Endothelial cell of umbilical vein (primary cell): Measurements from ENCODE around the gene GLCE. TPM values are rescaled to one million over a fixed set of nuclear protein-coding genes. Genes with fewer than 3 reads are reported as not detected.

Source experiments
- BruUV-seq: library from RNA; stranded (reverse); fragments of 400-500 nt; replicated peaks from 2 replicates; lab custom pipeline; 2021; lab: Mats Ljungman, UMichigan
- CTCF ChIA-PET: fragments of 300-600, 350-600 bp; sonication (Branson Sonifier 250); formaldehyde crosslinking; loops from one replicate; lab custom pipeline; 2021; ENCODE audit warnings: antibody characterized with exemption, inconsistent platforms; lab: Charles Lee
- POLR2A ChIA-PET: fragments of 300-600, 350-600 bp; sonication (Branson Sonifier 250); formaldehyde crosslinking; loops from one replicate; lab custom pipeline; 2021; ENCODE audit warnings: antibody characterized with exemption, inconsistent platforms; lab: Charles Lee
- DNase-seq: peaks from one replicate; pipeline ENCODE4 v3.0.0-alpha.2; 2011; ENCODE audit warnings: low read depth, low spot score
- FAIRE-seq: peaks from 2 replicates; lab custom pipeline; 2011; peaks lifted over from hg19 to GRCh38; lab: Jason Lieb, UNC
- H2AFZ ChIP-seq: 2 replicates; pipeline ENCODE4 v1.6.0; 2012; ENCODE audit warnings: low read depth, low read length, control low read depth, inconsistent platforms
- H3K27ac ChIP-seq: 2 replicates; pipeline ENCODE4 v1.5.1; 2011; ENCODE audit warnings: low read depth, mild to moderate bottlenecking, control low read depth, low read length, moderate library complexity; ENCODE audit not compliant: insufficient read depth
- H3K27me3 ChIP-seq, 2 experiments: 2 replicates each; pipeline versions ENCODE4 v1.6.0 to v1.6.1; 2011; ENCODE audit warnings: low read length in 2 of 2, mixed read lengths in 1 of 2; ENCODE audit not compliant: control insufficient read depth in 2 of 2, insufficient read depth in 2 of 2
- H3K36me3 ChIP-seq, 2 experiments: 2 replicates in 1 of 2; 3 replicates in 1 of 2; pipeline ENCODE4 v1.5.1; 2011; ENCODE audit warnings: low read length in 2 of 2, mild to moderate bottlenecking in 1 of 2, moderate library complexity in 1 of 2; ENCODE audit not compliant: control insufficient read depth in 2 of 2, insufficient read depth in 2 of 2; ENCODE audit errors: extremely low read depth in 1 of 2
- H3K4me1 ChIP-seq: 3 replicates; pipeline ENCODE4 v1.5.1; 2011; ENCODE audit warnings: mild to moderate bottlenecking, low read length; ENCODE audit not compliant: control insufficient read depth, insufficient read depth; ENCODE audit errors: extremely low read depth
- H3K4me2 ChIP-seq: 2 replicates; pipeline ENCODE4 v1.6.1; 2011; ENCODE audit warnings: low read length, control low read depth, mixed read lengths; ENCODE audit not compliant: insufficient read depth
- H3K4me3 ChIP-seq, 3 experiments: fragments of 200-600 bp in 1 of 3; sonication (generic), shearing (Covaris generic) in 1 of 3; replicated peaks in 1 of 3; 2 replicates each; pipeline ENCODE4 v1.5.1; 2011 to 2016; ENCODE audit warnings: control low read depth in 3 of 3, low read length in 3 of 3, mild to moderate bottlenecking in 2 of 3, inconsistent platforms in 1 of 3, low read depth in 1 of 3, moderate library complexity in 1 of 3; ENCODE audit not compliant: insufficient read depth in 1 of 3
- H3K79me2 ChIP-seq: 2 replicates; pipeline ENCODE4 v1.6.0; 2012; ENCODE audit warnings: low read length, inconsistent platforms; ENCODE audit not compliant: control insufficient read depth, insufficient read depth
- H3K9ac ChIP-seq: replicated peaks from 2 replicates; pipeline ENCODE3; 2011; ENCODE audit warnings: low read length, control low read depth; ENCODE audit not compliant: insufficient read depth; ENCODE audit errors: extremely low read depth
- H3K9me1 ChIP-seq: replicated peaks from 3 replicates; pipeline ENCODE4 v1.6.0; 2011; ENCODE audit warnings: mild to moderate bottlenecking, low read length; ENCODE audit not compliant: control insufficient read depth, insufficient read depth; ENCODE audit errors: extremely low read depth
- H3K9me3 ChIP-seq: replicated peaks from 2 replicates; pipeline ENCODE4 v1.5.1; 2012; ENCODE audit warnings: low read length, inconsistent platforms; ENCODE audit not compliant: control insufficient read depth, insufficient read depth
- H4K20me1 ChIP-seq: replicated peaks from 2 replicates; pipeline ENCODE3; 2011; ENCODE audit warnings: mild to moderate bottlenecking, low read length; ENCODE audit not compliant: control insufficient read depth, insufficient read depth; ENCODE audit errors: extremely low read depth
- EZH2 ChIP-seq: IDR thresholded peaks from 2 replicates; pipeline ENCODE4 v1.6.1; 2012; ENCODE audit warnings: borderline replicate concordance, low read depth, mild to moderate bottlenecking, moderate library complexity, low read length, inconsistent platforms; ENCODE audit not compliant: severe bottlenecking
- FOS ChIP-seq: IDR thresholded peaks from 2 replicates; pipeline ENCODE4 v1.6.1; 2011; ENCODE audit warnings: mild to moderate bottlenecking, low read length, moderate library complexity, borderline replicate concordance; ENCODE audit not compliant: insufficient read depth
- GATA2 ChIP-seq: IDR thresholded peaks from 2 replicates; pipeline ENCODE4 v1.7.0; 2011; ENCODE audit warnings: low read depth, mild to moderate bottlenecking, moderate library complexity, mixed read lengths, low read length; ENCODE audit not compliant: insufficient read length, insufficient read depth
- JUN ChIP-seq: IDR thresholded peaks from 2 replicates; pipeline ENCODE4 v1.6.1; 2011; ENCODE audit warnings: borderline replicate concordance, low read depth; ENCODE audit not compliant: insufficient read length, insufficient read depth
- MYC ChIP-seq: IDR thresholded peaks from one replicate; pipeline ENCODE4 v1.6.1; 2011; ENCODE audit warnings: mild to moderate bottlenecking, low read depth, low read length
- POLR2A ChIP-seq: IDR thresholded peaks from 2 replicates; pipeline ENCODE4 v1.6.1; 2012; ENCODE audit warnings: low read depth, mild to moderate bottlenecking, control low read depth, low read length
- POLR2AphosphoS5 ChIP-seq: IDR thresholded peaks from 2 replicates; pipeline ENCODE4 v1.6.1; 2012; ENCODE audit warnings: low read depth, mild to moderate bottlenecking, control low read depth, low read length, moderate library complexity; ENCODE audit not compliant: insufficient read depth
- dilution Hi-C: fragments of 300-500 bp; cut with MboI; formaldehyde crosslinking; loops from one replicate; pipeline ENCODE4 v1.15.0; 2019; ENCODE audit warnings: low sequenced_read_pairs; ENCODE audit not compliant: extremely low pct_ligation_motif_present
- intact Hi-C: fragments of 100-400 bp; cut with micrococcal nuclease; formaldehyde crosslinking; loops from one replicate; pipeline ENCODE4 v1.10.0; 2022
- polyA plus RNA-seq, 4 experiments: library from polyadenylated mRNA; depleted of rRNA in 3 of 4; stranded (reverse) in 3 of 4; unstranded in 1 of 4; fragments of >200 nt; gene quantifications; 2 replicates each; pipeline versions ENCODE4 v1.2.1 to v1.2.3, GENCODE V29; 2011 to 2012; ENCODE audit warnings: missing spikeins in 1 of 4
- total RNA-seq: library from RNA; stranded (reverse); gene quantifications from 2 replicates; pipeline ENCODE4 v1.2.3, GENCODE V29; 2021
- TF ChIP-seq, protein P1 (sequence below): IDR thresholded peaks from 2 replicates; pipeline ENCODE4 v1.6.1; 2011; ENCODE audit not compliant: insufficient read depth, insufficient read length
- TF ChIP-seq, protein P2 (sequence below), 2 donors: IDR thresholded peaks; 1 replicate in 1 of 2; 2 replicates in 1 of 2; pipeline ENCODE4 v1.5.1; 2011; ENCODE audit warnings: low read length in 2 of 2, mild to moderate bottlenecking in 2 of 2, moderate library complexity in 2 of 2, control low read depth in 1 of 2, inconsistent platforms in 1 of 2, low read depth in 1 of 2; ENCODE audit not compliant: insufficient read depth in 1 of 2; ENCODE audit errors: extremely low read depth in 1 of 2

Gene GLCE
- total and polyA plus RNA-seq, 2 donors (not counting 3 experiments of a cell fraction or from before 2014, with no cell fraction given) = 48.1 to 86.6 TPM

- intact Hi-C loops = no loop called here
- H3K27me3 ChIP-seq = no peaks in the 10 kb centered on the region
- no peaks in the 10 kb centered on the region for H3K4me1 ChIP-seq
- peaks cover 4 to 8% of the 10 kb centered on the region in 2 experiments for H3K36me3 ChIP-seq
- ChIA-PET CTCF (interaction anchor here (1.0 kb wide), 1 partner anchor 122 kb away, joined by 3 read pairs; no protein-coding TSS in a partner anchor), POLR2A (no interaction called here)
- H3K4me3 ChIP-seq = no peak overlapping the region
- no peak overlapping the region for H2AFZ ChIP-seq
- TF ChIP-seq GATA2 (no peak), JUN (no peak), MYC (no peak), FOS (no peak), POLR2A (no peak), POLR2AphosphoS5 (no peak), EZH2 (no peak)
- TF ChIP-seq, protein P1, sequence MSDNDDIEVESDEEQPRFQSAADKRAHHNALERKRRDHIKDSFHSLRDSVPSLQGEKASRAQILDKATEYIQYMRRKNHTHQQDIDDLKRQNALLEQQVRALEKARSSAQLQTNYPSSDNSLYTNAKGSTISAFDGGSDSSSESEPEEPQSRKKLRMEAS = no peak
- TF ChIP-seq, protein P2, sequence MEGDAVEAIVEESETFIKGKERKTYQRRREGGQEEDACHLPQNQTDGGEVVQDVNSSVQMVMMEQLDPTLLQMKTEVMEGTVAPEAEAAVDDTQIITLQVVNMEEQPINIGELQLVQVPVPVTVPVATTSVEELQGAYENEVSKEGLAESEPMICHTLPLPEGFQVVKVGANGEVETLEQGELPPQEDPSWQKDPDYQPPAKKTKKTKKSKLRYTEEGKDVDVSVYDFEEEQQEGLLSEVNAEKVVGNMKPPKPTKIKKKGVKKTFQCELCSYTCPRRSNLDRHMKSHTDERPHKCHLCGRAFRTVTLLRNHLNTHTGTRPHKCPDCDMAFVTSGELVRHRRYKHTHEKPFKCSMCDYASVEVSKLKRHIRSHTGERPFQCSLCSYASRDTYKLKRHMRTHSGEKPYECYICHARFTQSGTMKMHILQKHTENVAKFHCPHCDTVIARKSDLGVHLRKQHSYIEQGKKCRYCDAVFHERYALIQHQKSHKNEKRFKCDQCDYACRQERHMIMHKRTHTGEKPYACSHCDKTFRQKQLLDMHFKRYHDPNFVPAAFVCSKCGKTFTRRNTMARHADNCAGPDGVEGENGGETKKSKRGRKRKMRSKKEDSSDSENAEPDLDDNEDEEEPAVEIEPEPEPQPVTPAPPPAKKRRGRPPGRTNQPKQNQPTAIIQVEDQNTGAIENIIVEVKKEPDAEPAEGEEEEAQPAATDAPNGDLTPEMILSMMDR (IDR thresholded peaks at IDR 0.05; ENCODE audit: extremely low read depth in 1 of 2, insufficient read depth in 1 of 2, low read depth in 1 of 2, low read length in 2 of 2) = no peak
- FAIRE-seq (no peak), DNase-seq (no peak)
- no peak overlapping the region for H3K4me2 ChIP-seq
- H3K9me1 ChIP-seq = no peaks in the 10 kb centered on the region
- no peak overlapping the region for H3K9ac ChIP-seq
- H3K9me3 ChIP-seq = no peaks in the 10 kb centered on the region
- dilution Hi-C loops = no loop called here
- no TSS peak for BruUV-seq
- no peak overlapping the region for H3K27ac ChIP-seq
- no peaks in the 10 kb centered on the region for H4K20me1 ChIP-seq
- H3K79me2 ChIP-seq = no peaks in the 10 kb centered on the region
These were observed 112.5 kb downstream of the GLCE start for GRCh38 chr15:69272891-69273290.
